ENCODE results near the gene GNPDA1. TPM values are rescaled to one million over a fixed set of nuclear protein-coding genes. Genes with fewer than 3 reads are reported as not detected.

Gene GNPDA1
- total RNA-seq, 4 donors from 2014 or later, result 16.9 to 40.7 (median 30.6) TPM

DNA sequence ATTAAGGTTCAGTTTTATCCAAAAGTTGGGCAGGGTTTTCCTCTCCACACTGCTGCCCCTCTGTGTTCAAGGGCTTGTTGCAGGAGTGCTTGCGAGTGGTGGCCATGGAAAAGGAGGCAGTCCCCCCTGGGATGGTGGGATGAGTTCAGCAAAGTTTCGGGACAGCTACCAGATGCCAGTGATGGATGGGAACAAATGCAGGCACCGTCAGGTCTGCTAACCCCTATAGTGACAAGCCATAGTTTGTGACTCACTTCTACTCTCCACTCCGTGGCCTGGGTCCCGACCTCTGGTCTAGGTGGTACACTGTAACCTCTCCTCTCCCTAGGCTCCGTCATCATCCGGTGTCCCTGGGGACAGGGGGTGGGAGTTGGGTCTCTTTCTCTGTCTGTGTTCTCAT is 47.8 kb downstream of the GNPDA1 start:
- intact Hi-C loops (cut with DNase I; ENCODE audit: low total_unique reads), result no loop called here
- TF ChIP-seq, protein P1, sequence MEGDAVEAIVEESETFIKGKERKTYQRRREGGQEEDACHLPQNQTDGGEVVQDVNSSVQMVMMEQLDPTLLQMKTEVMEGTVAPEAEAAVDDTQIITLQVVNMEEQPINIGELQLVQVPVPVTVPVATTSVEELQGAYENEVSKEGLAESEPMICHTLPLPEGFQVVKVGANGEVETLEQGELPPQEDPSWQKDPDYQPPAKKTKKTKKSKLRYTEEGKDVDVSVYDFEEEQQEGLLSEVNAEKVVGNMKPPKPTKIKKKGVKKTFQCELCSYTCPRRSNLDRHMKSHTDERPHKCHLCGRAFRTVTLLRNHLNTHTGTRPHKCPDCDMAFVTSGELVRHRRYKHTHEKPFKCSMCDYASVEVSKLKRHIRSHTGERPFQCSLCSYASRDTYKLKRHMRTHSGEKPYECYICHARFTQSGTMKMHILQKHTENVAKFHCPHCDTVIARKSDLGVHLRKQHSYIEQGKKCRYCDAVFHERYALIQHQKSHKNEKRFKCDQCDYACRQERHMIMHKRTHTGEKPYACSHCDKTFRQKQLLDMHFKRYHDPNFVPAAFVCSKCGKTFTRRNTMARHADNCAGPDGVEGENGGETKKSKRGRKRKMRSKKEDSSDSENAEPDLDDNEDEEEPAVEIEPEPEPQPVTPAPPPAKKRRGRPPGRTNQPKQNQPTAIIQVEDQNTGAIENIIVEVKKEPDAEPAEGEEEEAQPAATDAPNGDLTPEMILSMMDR (IDR thresholded peaks at IDR 0.05), result no peak
- TF ChIP-seq POLR2A (IDR thresholded peaks at IDR 0.05), result no peak
- no peak overlapping the region for H3K4me3 ChIP-seq (ENCODE audit: low read depth, poor library complexity, severe bottlenecking)
- DNase-seq (ENCODE audit: low spot score in 2 of 2), result peak in 1 of 2 donors; percentile 39
- WGBS, 2 donors, result 87 to 91% methylated on average over 6 to 7 of the region's 7 CpGs

DNA sequence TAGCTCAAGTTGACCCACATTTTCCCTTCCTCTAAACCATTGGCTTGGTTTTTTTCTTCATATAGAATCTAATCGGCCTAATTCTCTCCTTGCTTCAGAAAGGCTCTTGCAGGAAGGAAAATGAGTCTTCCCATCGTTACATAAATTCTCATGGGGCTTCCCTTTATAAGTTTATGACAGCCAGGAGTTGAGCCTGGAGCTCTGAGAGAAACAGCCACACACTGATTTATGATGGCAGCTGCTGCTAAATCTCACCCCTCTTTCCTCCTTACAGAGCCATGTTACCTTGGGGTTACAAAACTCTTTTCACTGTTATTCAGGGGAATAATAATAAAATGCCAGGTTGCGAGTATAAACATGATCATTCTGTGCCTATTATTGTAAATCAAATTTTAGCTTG is 49.1 kb downstream of the GNPDA1 start:
- TF ChIP-seq POLR2A (IDR thresholded peaks at IDR 0.05), result no peak
- TF ChIP-seq, protein P1 (IDR thresholded peaks at IDR 0.05), result no peak
- no peak overlapping the region for H3K4me3 ChIP-seq (ENCODE audit: low read depth, poor library complexity, severe bottlenecking)
- 36 to 48% methylated on average over 3 of the region's 3 CpGs for WGBS, 2 donors
- intact Hi-C loops (cut with DNase I; ENCODE audit: low total_unique reads), result no loop called here
- no peak for DNase-seq (ENCODE audit: low spot score in 2 of 2)

DNA sequence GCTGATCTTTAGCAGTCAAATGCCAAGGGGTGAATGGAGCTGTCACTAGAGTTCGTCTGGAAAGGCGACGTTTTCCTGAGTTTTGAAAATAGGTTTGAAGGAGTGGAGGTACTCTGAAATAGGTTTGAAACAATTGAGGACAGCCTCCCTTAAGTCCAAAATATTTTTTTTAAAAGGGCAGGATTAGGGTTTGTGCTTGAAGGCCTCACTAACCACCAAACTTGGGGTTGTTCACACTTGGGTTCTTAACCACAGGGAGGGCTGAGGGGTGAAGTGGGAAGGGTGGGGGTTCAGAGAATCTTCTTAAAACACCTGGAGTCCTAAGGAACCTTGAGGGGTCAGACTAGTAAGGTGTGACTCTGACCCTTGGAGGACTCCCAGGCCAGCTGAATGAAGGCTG is 51.4 kb downstream of the GNPDA1 start:
- peak in 1 of 2 donors; percentile 54 for DNase-seq (ENCODE audit: low spot score in 2 of 2)
- WGBS, 2 donors, result 86 to 91% methylated on average over 3 of the region's 3 CpGs
- no peak for TF ChIP-seq POLR2A (IDR thresholded peaks at IDR 0.05)
- TF ChIP-seq, protein P1 (IDR thresholded peaks at IDR 0.05), result no peak
- intact Hi-C loops (cut with DNase I; ENCODE audit: low total_unique reads), result no loop called here
- H3K4me3 ChIP-seq (ENCODE audit: low read depth, poor library complexity, severe bottlenecking), result no peak overlapping the region

DNA sequence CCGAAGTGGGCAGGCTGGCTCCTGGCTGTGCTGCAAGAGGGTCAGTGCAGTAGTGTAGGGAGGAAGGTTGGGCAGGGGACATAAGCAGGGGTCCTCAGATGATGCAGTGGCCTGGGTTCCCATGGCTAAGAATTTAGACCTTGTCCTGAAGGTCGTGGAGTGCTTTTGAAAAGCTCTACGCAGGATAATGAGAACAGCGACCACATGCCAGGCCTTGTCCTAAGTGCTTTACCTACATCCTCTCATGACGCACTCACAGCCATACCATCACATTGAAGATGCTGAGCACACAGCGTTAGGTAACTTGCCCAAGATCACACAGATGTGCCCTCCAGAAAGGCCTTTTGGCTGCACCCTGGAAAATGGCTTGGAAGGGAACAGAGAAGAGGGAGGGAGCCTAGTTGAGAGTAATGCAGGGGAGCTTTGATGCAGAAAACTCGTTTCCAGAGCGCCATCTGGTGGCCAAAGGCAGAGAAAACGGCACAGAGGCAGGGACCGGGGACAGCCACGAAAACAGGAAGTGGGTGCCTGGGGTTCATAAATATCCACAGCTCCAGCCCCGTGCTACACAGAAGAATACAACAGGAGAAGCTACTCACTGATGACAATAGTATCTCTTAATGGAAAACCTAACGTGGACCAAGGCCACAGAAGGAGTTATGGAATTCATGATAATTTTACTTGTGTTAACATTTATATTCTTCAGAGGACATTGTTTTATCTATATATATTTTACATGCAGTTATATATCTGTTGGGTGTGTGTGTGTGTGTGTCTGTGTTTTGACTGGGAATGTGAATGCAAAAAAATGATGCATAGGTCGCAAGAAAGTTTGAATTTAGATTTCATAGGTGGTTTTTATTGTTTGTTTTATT is 52.1 kb downstream of the GNPDA1 start:
- WGBS, 2 donors, result 29% methylated on average over 14 of the region's 14 CpGs
- DNase-seq (ENCODE audit: low spot score in 2 of 2), result peak; percentile 92 to 98
- intact Hi-C loops (cut with DNase I; ENCODE audit: low total_unique reads), result no loop called here
- TF ChIP-seq POLR2A (IDR thresholded peaks at IDR 0.05), result no peak
- TF ChIP-seq, protein P1 (IDR thresholded peaks at IDR 0.05), result peak in 1 of 3 donors; percentile 84
- no peak overlapping the region for H3K4me3 ChIP-seq (ENCODE audit: low read depth, poor library complexity, severe bottlenecking)

DNA sequence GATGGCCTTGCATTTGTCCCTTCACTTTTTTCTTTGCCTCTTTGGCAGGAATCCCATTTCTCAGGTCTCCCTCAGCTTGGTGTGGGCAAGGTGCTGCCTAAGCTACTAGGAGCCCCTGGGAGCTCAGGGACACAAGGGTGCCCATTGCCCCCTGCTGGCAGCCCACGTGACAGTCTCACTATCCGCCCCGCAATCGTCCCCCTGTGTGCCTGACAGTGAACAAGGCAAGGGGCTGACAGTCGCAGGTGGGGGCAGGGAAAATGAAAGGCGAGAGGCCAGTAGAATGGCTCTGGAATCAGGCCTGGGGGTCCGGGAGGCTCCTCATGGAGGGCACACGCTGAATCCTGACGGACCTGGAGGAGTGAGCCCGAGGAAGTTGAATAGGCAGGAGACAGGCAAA is 52.8 kb downstream of the GNPDA1 start:
- no peak overlapping the region for H3K4me3 ChIP-seq (ENCODE audit: low read depth, poor library complexity, severe bottlenecking)
- intact Hi-C loops (cut with DNase I; ENCODE audit: low total_unique reads), result no loop called here
- no peak for TF ChIP-seq POLR2A (IDR thresholded peaks at IDR 0.05)
- TF ChIP-seq, protein P1 (IDR thresholded peaks at IDR 0.05), result no peak
- 75 to 80% methylated on average over 10 of the region's 10 CpGs for WGBS, 2 donors
- peak in 1 of 2 donors; percentile 81 for DNase-seq (ENCODE audit: low spot score in 2 of 2)
